ENCODE measurements around the gene STARD3NL.
"Not testable (repeated sequence)": the region's sequence is repeated elsewhere in the genome, so short reads cannot be mapped to it uniquely, and the experiment has no call there.

STARD3NL gene

GRCh38 chr7:38178004-38178694 is at the start of gene STARD3NL:
TSS of gene STARD3NL (plus strand) at chr7:38178245. CDS start at chr7:38207505, 29,260 bp downstream.
- DNase-seq = peak; percentile 99

GRCh38 chr7:38129162-38129561 is 48.9 kb upstream of the STARD3NL start:
- DNase-seq = no peak

- no peak for DNase-seq
Observed at GRCh38 chr7:38129579-38129978, 48.5 kb upstream of the STARD3NL start.

GRCh38 chr7:38138171-38138570 is 39.9 kb upstream of the STARD3NL start:
- DNase-seq = no peak

GRCh38 chr7:38141187-38141586 is 36.9 kb upstream of the STARD3NL start:
- DNase-seq = no peak

GRCh38 chr7:38142736-38143135 is 35.3 kb upstream of the STARD3NL start:
- DNase-seq = no peak

- no peak for DNase-seq
Observed at GRCh38 chr7:38147005-38147404, 31.0 kb upstream of the STARD3NL start.

GRCh38 chr7:38151556-38151955 is 26.5 kb upstream of the STARD3NL start:
- no peak for DNase-seq

- no peak for DNase-seq
Observed at GRCh38 chr7:38153515-38153914, 24.5 kb upstream of the STARD3NL start.

- DNase-seq = no peak
Observed at GRCh38 chr7:38154278-38154677, 23.8 kb upstream of the STARD3NL start.

- DNase-seq = no peak
Observed at GRCh38 chr7:38160003-38160571, 18.0 kb upstream of the STARD3NL start.

- DNase-seq = no peak
Observed at GRCh38 chr7:38162036-38162435, 16.0 kb upstream of the STARD3NL start.

GRCh38 chr7:38163671-38164070 is 14.4 kb upstream of the STARD3NL start:
- no peak for DNase-seq

- DNase-seq = no peak
Observed at GRCh38 chr7:38168890-38169570, 9.0 kb upstream of the STARD3NL start.

- DNase-seq = peak; percentile 76
Observed at GRCh38 chr7:38169847-38170246, 8.2 kb upstream of the STARD3NL start.

- DNase-seq = no peak
Observed at GRCh38 chr7:38171623-38172391, 6.2 kb upstream of the STARD3NL start.

GRCh38 chr7:38175547-38175946 is 2.5 kb upstream of the STARD3NL start:
- not testable (repeated sequence) for DNase-seq

- no peak for DNase-seq
Observed at GRCh38 chr7:38177621-38178003, 433 bp upstream of the STARD3NL start.

GRCh38 chr7:38178695-38179344 is 775 bp downstream of the STARD3NL start:
- no peak for DNase-seq

- DNase-seq = no peak
Observed at GRCh38 chr7:38179776-38180226, 1.8 kb downstream of the STARD3NL start.

GRCh38 chr7:38181111-38181510 is 3.1 kb downstream of the STARD3NL start:
- no peak for DNase-seq

- DNase-seq = no peak
Observed at GRCh38 chr7:38182450-38182849, 4.4 kb downstream of the STARD3NL start.
